ENCODE results near the gene STK32C. TPM values are rescaled to one million over a fixed set of nuclear protein-coding genes. Genes with fewer than 3 reads are reported as not detected.
"Not testable (repeated sequence)": the region's sequence is repeated elsewhere in the genome, so short reads cannot be mapped to it uniquely, and the experiment has no call there.

The STK32C gene
- polyA plus RNA-seq, 4 donors, result 3.4 to 12.0 (median 7.0) TPM

DNA sequence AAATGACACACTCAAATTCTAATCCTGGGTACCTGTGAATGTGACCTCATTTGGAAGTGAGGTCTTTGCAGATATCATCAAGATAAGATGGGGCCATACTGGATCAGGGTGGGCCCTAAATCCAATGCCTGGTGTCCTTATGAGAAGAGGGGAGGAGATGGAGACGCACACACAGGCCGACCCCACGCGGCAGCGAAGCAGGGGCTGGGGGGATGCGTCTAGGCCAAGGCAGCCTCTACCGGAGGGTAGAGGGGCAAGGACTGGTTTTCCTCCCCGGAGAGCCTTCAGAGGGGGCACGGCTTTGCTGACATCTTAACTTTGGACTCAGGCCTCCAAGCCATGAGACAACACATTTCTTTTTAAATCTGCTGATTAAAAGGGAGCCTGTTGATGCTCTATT lies 87.7 kb downstream of the STK32C start:
- Histone ChIP-seq H3K27me3 (ENCODE audit: control insufficient read depth in 3 of 3, insufficient read depth in 3 of 3, low read length in 3 of 3) (no peaks in the 10 kb centered on the region), H3K4me3 (ENCODE audit: low read depth in 1 of 3, low read length in 3 of 3) (no peak overlapping the region), H3K4me1 (ENCODE audit: control insufficient read depth in 3 of 3, insufficient read depth in 2 of 3, low read depth in 1 of 3, low read length in 2 of 3) (no peaks in the 10 kb centered on the region), H3K36me3 (ENCODE audit: control insufficient read depth in 3 of 3, insufficient read depth in 2 of 3, low read depth in 1 of 3, low read length in 3 of 3) (no peaks in the 10 kb centered on the region), H3K9me3 (ENCODE audit: control insufficient read depth in 2 of 2, insufficient read depth in 1 of 2, low read depth in 1 of 2, low read length in 1 of 2) (peaks cover 2 to 19% of the 10 kb centered on the region in 2 donors), H3K27ac (ENCODE audit: low read depth in 1 of 3, low read length in 2 of 3) (no peak overlapping the region)
- 92 to 94% (median 93%) methylated on average over 9 of the region's 9 CpGs for WGBS, 3 donors
- no peak for DNase-seq
- FAIRE-seq, result no peak

DNA sequence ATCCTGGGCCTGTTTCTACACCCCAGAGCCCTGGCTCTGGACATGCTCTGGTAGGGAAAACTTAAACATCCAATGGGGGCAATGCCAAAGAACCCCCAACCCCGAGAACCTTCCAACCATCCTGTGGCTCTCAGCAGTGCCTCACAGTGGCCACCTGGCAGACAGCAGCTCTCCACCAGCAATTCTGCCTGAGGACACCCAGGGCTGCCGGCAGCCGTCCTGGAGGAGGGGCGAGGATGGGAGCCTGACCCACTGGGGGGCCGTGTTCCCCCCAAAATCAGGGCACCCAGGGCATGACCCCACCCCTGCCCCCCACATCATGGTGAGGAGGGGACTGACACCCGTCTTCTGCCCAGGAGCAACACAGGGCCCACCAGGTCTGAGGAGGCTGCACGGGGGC lies 88.3 kb downstream of the STK32C start:
- WGBS, 3 donors, result 65 to 79% (median 72%) methylated on average over 7 of the region's 7 CpGs
- FAIRE-seq (no peak), DNase-seq (no peak)

DNA sequence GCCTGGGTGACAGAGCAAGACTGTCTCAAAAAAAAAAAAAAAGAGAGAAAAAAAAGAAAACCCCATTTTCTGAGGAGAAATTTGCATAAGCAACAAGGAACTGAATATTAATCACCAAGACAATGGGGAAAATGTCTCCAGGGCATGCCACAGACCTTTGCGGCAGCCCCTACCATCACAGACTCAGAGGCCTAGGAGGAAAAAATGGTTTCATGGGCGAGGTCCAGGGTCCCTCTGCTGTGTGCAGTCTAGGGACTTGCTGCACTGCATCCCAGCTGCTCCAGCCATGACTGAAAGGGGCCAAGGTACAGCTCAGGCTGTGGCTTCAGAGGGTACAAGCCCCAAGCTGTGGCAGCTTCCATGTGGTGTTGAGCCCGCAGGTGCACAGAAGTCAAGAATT lies 91.3 kb downstream of the STK32C start:
- not testable (repeated sequence) for FAIRE-seq; H3K27ac ChIP-seq (ENCODE audit: low read depth in 1 of 3, low read length in 2 of 3); H3K4me3 ChIP-seq (ENCODE audit: low read depth in 1 of 3, low read length in 3 of 3); H3K4me1 ChIP-seq (ENCODE audit: control insufficient read depth in 3 of 3, insufficient read depth in 2 of 3, low read depth in 1 of 3, low read length in 2 of 3); H3K36me3 ChIP-seq (ENCODE audit: control insufficient read depth in 3 of 3, insufficient read depth in 2 of 3, low read depth in 1 of 3, low read length in 3 of 3); H3K27me3 ChIP-seq (ENCODE audit: control insufficient read depth in 3 of 3, insufficient read depth in 3 of 3, low read length in 3 of 3); DNase-seq
- H3K9me3 ChIP-seq (ENCODE audit: control insufficient read depth in 2 of 2, insufficient read depth in 1 of 2, low read depth in 1 of 2, low read length in 1 of 2), result peaks cover 2 to 29% of the 10 kb centered on the region in 2 donors
- 65 to 85% (median 68%) methylated on average over 3 of the region's 3 CpGs for WGBS, 3 donors

More for the DNA sequence above, 88.3 kb downstream of the STK32C start:
- no peak overlapping the region for H3K27ac ChIP-seq (ENCODE audit: low read depth in 1 of 3, low read length in 2 of 3)
- H3K36me3 ChIP-seq (ENCODE audit: control insufficient read depth in 3 of 3, insufficient read depth in 2 of 3, low read depth in 1 of 3, low read length in 3 of 3), result no peaks in the 10 kb centered on the region
- H3K9me3 ChIP-seq (ENCODE audit: control insufficient read depth in 2 of 2, insufficient read depth in 1 of 2, low read depth in 1 of 2, low read length in 1 of 2), result peaks cover 2 to 22% of the 10 kb centered on the region in 2 donors
- no peaks in the 10 kb centered on the region for H3K27me3 ChIP-seq (ENCODE audit: control insufficient read depth in 3 of 3, insufficient read depth in 3 of 3, low read length in 3 of 3)
- H3K4me1 ChIP-seq (ENCODE audit: control insufficient read depth in 3 of 3, insufficient read depth in 2 of 3, low read depth in 1 of 3, low read length in 2 of 3), result no peaks in the 10 kb centered on the region
- no peak overlapping the region for H3K4me3 ChIP-seq (ENCODE audit: low read depth in 1 of 3, low read length in 3 of 3)

DNA sequence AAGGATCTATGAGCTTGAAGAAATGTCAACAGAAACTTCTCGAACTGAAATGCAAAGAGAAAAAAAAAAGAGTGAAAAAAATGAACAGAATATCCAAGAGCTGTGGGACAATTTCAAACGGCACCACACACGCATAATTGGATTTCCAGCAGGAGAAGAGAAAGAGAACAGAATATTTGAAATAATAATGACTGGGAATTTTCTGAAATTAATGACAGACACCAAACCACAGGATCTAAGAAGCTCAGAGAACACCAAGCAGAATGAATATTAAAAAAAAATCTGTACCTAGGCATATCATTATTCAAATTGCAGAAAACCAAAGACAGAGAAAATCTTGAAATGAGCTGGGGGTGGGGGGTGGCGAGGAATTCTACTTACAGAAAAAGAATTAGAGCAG lies 93.8 kb downstream of the STK32C start:
- WGBS, 3 donors, result 53 to 67% (median 62%) methylated on average over 4 of the region's 4 CpGs
- no peak overlapping the region for H3K27ac ChIP-seq (ENCODE audit: low read depth in 1 of 3, low read length in 2 of 3)
- H3K9me3 ChIP-seq (ENCODE audit: control insufficient read depth in 2 of 2, insufficient read depth in 1 of 2, low read depth in 1 of 2, low read length in 1 of 2), result peaks cover 2 to 29% of the 10 kb centered on the region in 2 donors
- no peak for DNase-seq
- no peak overlapping the region for H3K4me3 ChIP-seq (ENCODE audit: low read depth in 1 of 3, low read length in 3 of 3)
- H3K4me1 ChIP-seq (ENCODE audit: control insufficient read depth in 3 of 3, insufficient read depth in 2 of 3, low read depth in 1 of 3, low read length in 2 of 3), result no peaks in the 10 kb centered on the region
- FAIRE-seq, result no peak
- H3K27me3 ChIP-seq (ENCODE audit: control insufficient read depth in 3 of 3, insufficient read depth in 3 of 3, low read length in 3 of 3), result no peaks in the 10 kb centered on the region
- no peaks in the 10 kb centered on the region for H3K36me3 ChIP-seq (ENCODE audit: control insufficient read depth in 3 of 3, insufficient read depth in 2 of 3, low read depth in 1 of 3, low read length in 3 of 3)

DNA sequence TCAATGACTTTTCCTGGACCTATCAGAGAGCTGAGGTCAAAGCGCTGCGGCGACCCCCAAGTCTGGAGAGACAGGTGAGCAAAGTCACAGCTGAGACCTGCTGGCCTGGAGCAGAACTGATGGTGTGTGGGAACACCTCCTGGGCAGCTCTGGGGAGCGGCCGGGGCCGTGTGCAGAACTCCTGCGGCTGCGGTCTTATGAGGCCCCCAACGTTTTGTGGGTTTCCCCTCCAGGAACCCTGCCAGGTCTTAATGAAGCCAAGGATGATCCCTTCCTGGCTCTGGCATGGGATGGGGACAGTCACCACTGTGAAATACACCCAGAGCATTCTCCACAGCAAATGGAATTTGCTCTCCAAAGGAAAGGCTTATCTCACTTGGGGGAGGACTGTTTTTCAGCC lies 94.9 kb downstream of the STK32C start:
- DNase-seq (no peak), FAIRE-seq (no peak)
- no peaks in the 10 kb centered on the region for H3K27me3 ChIP-seq (ENCODE audit: control insufficient read depth in 3 of 3, insufficient read depth in 3 of 3, low read length in 3 of 3)
- H3K9me3 ChIP-seq (ENCODE audit: control insufficient read depth in 2 of 2, insufficient read depth in 1 of 2, low read depth in 1 of 2, low read length in 1 of 2), result peaks cover 2 to 24% of the 10 kb centered on the region in 2 donors
- no peak overlapping the region for H3K27ac ChIP-seq (ENCODE audit: low read depth in 1 of 3, low read length in 2 of 3)
- H3K4me1 ChIP-seq (ENCODE audit: control insufficient read depth in 3 of 3, insufficient read depth in 2 of 3, low read depth in 1 of 3, low read length in 2 of 3), result no peaks in the 10 kb centered on the region
- WGBS, 3 donors, result 85 to 88% (median 85%) methylated on average over 9 of the region's 9 CpGs
- H3K36me3 ChIP-seq (ENCODE audit: control insufficient read depth in 3 of 3, insufficient read depth in 2 of 3, low read depth in 1 of 3, low read length in 3 of 3), result no peaks in the 10 kb centered on the region
- H3K4me3 ChIP-seq (ENCODE audit: low read depth in 1 of 3, low read length in 3 of 3), result no peak overlapping the region

DNA sequence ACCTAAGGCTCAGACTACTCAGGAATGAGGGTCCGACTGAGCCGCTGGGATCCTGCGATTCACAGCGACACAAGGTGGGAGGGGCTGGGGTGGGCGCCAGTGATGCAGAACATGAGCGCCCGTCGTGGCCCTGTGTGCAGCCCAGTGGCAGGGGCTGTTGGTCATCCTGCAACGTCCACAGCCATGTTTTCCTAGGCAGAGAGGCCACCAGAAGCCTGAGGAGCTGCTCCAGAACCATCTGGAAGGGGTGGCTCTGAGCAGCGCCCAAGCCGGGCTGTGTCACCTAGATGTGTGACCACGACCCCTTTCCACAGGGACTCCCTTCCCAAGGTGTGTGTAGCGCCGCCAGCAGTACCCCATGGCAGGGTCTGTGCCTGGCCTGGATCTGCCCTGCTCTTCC lies 96.5 kb downstream of the STK32C start:
- DNase-seq, result no peak
- H3K9me3 ChIP-seq (ENCODE audit: control insufficient read depth in 2 of 2, insufficient read depth in 1 of 2, low read depth in 1 of 2, low read length in 1 of 2), result peaks cover 0 to 11% of the 10 kb centered on the region in 2 donors
- no peak overlapping the region for H3K27ac ChIP-seq (ENCODE audit: low read depth in 1 of 3, low read length in 2 of 3)
- no peak for FAIRE-seq
- no peaks in the 10 kb centered on the region for H3K4me1 ChIP-seq (ENCODE audit: control insufficient read depth in 3 of 3, insufficient read depth in 2 of 3, low read depth in 1 of 3, low read length in 2 of 3)
- 85 to 93% (median 92%) methylated on average over 13 to 14 of the region's 14 CpGs for WGBS, 3 donors
- no peaks in the 10 kb centered on the region for H3K27me3 ChIP-seq (ENCODE audit: control insufficient read depth in 3 of 3, insufficient read depth in 3 of 3, low read length in 3 of 3)
- H3K36me3 ChIP-seq (ENCODE audit: control insufficient read depth in 3 of 3, insufficient read depth in 2 of 3, low read depth in 1 of 3, low read length in 3 of 3), result no peaks in the 10 kb centered on the region
- H3K4me3 ChIP-seq (ENCODE audit: low read depth in 1 of 3, low read length in 3 of 3), result no peak overlapping the region

DNA sequence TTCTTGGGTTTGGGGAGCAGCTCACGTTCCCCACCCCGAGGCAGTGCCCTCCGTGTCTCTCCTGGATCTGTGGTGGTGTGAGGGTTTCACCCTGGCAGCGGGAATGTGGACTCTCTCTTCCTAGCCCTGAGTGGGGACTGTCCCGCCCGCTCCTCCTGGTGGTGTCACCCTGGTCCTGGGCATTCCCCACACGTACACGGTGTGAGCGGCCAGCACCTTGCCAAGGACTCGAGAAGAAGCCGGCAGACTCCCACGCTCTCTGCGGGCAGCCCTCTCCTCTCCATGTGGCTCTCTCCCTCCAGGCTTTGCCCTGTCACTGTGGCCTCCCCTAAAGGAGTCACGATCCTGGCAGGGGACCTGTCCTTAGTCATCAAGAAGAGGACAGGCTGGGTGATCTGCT lies 97.0 kb downstream of the STK32C start:
- FAIRE-seq, result no peak
- Histone ChIP-seq H3K9me3 (ENCODE audit: control insufficient read depth in 2 of 2, insufficient read depth in 1 of 2, low read depth in 1 of 2, low read length in 1 of 2) (peaks cover 0 to 9% of the 10 kb centered on the region in 2 donors), H3K27me3 (ENCODE audit: control insufficient read depth in 3 of 3, insufficient read depth in 3 of 3, low read length in 3 of 3) (no peaks in the 10 kb centered on the region), H3K4me1 (ENCODE audit: control insufficient read depth in 3 of 3, insufficient read depth in 2 of 3, low read depth in 1 of 3, low read length in 2 of 3) (no peaks in the 10 kb centered on the region), H3K36me3 (ENCODE audit: control insufficient read depth in 3 of 3, insufficient read depth in 2 of 3, low read depth in 1 of 3, low read length in 3 of 3) (no peaks in the 10 kb centered on the region), H3K4me3 (ENCODE audit: low read depth in 1 of 3, low read length in 3 of 3) (no peak overlapping the region), H3K27ac (ENCODE audit: low read depth in 1 of 3, low read length in 2 of 3) (no peak overlapping the region)
- DNase-seq, result no peak
- WGBS, 3 donors, result 89 to 92% (median 90%) methylated on average over 14 of the region's 14 CpGs

DNA sequence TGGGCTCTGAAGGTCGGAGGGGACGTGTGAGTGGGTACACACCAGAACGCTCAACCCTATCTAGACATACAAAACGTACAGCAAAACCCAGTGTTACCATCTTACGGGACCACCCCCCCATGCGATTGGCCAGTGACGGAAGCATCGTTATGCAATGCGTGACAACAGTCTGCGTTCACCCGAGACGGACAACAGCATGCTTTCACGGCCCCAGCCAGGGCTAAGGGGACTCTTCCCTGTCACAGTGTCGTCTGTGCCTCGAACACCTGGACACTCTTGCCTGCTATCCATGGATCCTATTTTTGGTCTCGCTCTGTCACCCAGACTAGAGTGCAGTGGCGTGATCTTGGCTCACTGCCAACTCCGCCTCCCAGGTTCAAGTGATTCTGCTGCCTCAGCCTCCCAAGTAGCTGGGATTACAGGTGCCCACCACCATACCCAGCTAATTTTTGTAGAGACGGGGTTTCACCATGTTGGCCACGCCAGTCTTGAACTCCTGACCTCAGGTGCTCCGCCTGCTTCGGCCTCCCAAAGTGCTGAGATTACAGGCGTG lies 97.7 kb downstream of the STK32C start:
- DNase-seq (no peak), FAIRE-seq (no peak)
- no peak overlapping the region for H3K27ac ChIP-seq (ENCODE audit: low read depth in 1 of 3, low read length in 2 of 3)
- H3K9me3 ChIP-seq (ENCODE audit: control insufficient read depth in 2 of 2, insufficient read depth in 1 of 2, low read depth in 1 of 2, low read length in 1 of 2), result peaks cover 0 to 9% of the 10 kb centered on the region in 2 donors
- H3K36me3 ChIP-seq (ENCODE audit: control insufficient read depth in 3 of 3, insufficient read depth in 2 of 3, low read depth in 1 of 3, low read length in 3 of 3), result no peaks in the 10 kb centered on the region
- 87 to 91% (median 87%) methylated on average over 23 of the region's 23 CpGs for whole genome bisulfite sequencing, 3 donors
- no peaks in the 10 kb centered on the region for H3K4me1 ChIP-seq (ENCODE audit: control insufficient read depth in 3 of 3, insufficient read depth in 2 of 3, low read depth in 1 of 3, low read length in 2 of 3)
- no peak overlapping the region for H3K4me3 ChIP-seq (ENCODE audit: low read depth in 1 of 3, low read length in 3 of 3)
- no peaks in the 10 kb centered on the region for H3K27me3 ChIP-seq (ENCODE audit: control insufficient read depth in 3 of 3, insufficient read depth in 3 of 3, low read length in 3 of 3)

DNA sequence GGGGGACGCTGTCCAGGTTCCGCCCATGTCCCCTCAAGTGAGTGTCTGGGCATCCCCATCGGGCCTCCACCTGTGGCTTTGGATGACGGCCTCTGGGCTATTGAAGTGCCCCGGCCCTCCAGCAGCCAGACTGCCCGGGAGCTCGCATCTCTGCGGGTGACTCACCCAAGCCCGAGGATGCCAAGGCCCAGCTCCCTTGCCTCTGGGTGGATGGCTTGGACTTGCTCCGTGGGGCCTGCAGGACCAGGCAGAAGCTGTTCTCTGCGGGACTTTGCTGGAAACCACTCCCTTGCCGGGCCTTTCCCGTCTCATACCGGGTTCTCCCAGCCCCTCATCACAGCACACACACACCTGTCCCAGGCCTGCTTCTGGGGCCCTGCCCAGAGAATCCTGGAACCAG lies 98.6 kb downstream of the STK32C start:
- no peaks in the 10 kb centered on the region for H3K36me3 ChIP-seq (ENCODE audit: control insufficient read depth in 3 of 3, insufficient read depth in 2 of 3, low read depth in 1 of 3, low read length in 3 of 3)
- no peaks in the 10 kb centered on the region for H3K4me1 ChIP-seq (ENCODE audit: control insufficient read depth in 3 of 3, insufficient read depth in 2 of 3, low read depth in 1 of 3, low read length in 2 of 3)
- DNase-seq (no peak), FAIRE-seq (no peak)
- peaks cover 0 to 7% of the 10 kb centered on the region in 2 donors for H3K9me3 ChIP-seq (ENCODE audit: control insufficient read depth in 2 of 2, insufficient read depth in 1 of 2, low read depth in 1 of 2, low read length in 1 of 2)
- 84 to 93% (median 92%) methylated on average over 14 of the region's 14 CpGs for WGBS, 3 donors
- H3K27me3 ChIP-seq (ENCODE audit: control insufficient read depth in 3 of 3, insufficient read depth in 3 of 3, low read length in 3 of 3), result no peaks in the 10 kb centered on the region
- no peak overlapping the region for H3K27ac ChIP-seq (ENCODE audit: low read depth in 1 of 3, low read length in 2 of 3)
- H3K4me3 ChIP-seq (ENCODE audit: low read depth in 1 of 3, low read length in 3 of 3), result no peak overlapping the region

Measured in small intestine (tissue), 7 donors.